Activated gamma-delta T cell treated with Interleukin-2 at 50 U/mL for 16 hours (primary cell): ENCODE results near the gene PBX3.

Experiments used
- DNase-seq: peaks from one replicate; pipeline ENCODE4 v3.0.0-alpha.2; 2020

PBX3 gene

DNA sequence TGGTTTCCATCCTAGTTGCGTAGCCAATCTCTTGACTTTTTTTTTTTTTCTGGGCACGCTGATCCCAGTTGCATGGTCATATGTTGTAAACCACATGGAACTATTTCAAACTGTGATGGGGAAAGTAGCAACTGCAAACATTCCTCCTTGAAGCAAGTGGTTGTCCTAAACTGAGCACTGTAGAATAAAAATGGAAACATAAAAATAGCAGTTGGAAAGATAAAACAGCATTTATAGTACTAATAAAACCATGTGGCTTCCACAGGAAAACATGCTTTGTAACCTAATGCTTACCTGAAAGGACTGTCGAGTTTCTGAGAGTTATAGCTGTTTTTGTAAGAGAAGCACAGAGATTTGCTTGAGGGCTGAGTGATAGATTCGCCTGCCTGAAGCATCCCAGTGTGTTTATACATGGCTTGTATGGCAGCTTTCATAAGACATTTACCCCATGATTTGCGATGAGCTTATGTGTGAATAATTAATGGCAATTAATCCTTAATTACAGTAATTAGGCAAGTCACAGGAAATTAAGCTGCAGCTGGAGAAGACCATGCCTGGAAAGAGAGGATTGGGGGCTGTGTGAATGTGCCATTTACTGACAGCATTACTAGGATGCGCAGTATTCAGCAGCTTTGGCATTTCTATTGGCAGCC, 136.5 kb downstream of the PBX3 start:
- no peak for DNase-seq

DNA sequence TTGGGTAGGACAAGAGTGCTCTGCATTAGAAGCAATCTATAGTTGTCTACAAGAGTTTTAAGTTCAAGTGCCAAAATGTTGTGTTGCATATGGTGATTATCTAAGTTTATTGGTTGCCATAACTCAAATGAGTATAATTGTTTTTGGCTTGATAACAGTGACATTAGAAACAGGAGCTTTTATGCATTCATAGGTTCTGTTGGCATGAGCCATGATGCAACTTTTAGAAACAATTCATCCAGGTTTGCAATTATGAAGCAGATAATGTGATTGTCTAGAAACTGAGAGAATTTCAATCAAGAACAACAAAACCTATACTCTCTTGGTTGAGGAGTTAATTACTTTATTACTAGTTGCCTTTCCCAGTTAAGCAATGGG, 137.0 kb downstream of the PBX3 start:
- DNase-seq, result no peak

DNA sequence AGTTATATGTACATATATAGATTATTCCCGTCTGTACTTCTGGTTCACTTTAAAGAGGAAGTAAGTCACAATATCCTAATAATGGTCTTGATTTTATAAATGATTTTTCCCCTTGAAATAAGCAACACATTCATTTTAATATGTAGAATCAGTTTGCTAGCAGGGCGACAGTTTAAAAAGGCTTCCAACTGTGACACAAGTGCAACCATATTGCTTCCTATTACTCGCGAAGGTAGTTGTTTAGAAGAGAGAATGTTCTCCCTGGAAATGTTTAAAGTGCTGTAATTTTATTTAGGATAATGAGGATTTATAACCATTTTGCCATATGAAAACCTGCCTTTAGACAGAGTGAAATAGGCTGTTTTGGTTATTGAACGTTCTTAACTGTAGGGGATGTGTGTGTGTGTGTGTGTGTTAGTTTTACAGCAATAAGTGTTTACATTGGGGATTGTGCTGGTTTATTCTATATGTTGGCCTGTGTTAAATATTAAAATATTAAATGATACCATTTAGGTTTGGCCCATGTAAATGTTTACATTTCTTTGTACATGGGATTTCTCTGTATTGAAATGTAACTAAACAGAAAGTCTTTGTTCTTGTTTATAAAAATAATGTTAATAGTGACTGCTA, 138.3 kb downstream of the PBX3 start:
- no peak for DNase-seq

GRCh38 chr9:125886365-125886764, 139.2 kb downstream of the PBX3 start:
- no peak for DNase-seq

DNA sequence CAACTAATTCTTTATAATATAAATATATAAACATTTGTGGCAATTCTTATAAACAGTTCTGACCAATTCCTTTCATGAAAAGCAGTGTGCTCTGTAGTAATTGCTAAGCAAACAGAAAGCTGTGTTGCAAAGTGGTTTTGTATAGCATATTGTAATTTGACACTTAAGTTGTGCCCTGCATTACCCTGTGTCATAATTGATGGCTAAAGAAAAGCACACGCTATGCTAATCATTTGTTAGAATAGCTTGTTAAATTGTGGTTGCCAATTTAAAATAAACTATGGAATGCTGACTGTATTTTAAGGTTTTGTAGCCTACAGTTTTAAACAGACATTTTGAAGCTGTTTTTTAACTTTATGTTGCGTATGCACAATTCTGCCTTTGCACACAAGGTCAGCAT, 140.0 kb downstream of the PBX3 start:
- DNase-seq, result no peak

- no peak for DNase-seq
These were observed 141.0 kb downstream of the PBX3 start for GRCh38 chr9:125888211-125888610.

DNA sequence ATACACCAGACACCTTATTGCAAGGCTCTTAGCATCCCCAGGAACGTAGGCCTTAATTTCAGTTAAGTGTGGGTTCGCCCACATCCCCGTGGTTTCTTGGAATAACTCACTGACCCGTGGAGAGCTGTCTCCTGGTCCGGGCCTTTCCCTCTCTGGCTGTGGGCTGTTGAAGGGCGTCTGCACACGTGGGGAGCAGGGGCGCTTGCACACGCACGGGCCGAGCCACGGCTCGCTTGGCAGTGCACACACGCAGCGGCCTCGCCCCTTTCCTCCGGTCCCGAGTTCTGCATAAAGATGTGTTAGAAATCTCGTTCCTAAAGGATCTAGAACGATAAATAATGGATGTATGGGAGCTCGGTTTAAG, 141.9 kb downstream of the PBX3 start:
- no peak for DNase-seq

GRCh38 chr9:125889476-125890419, 142.6 kb downstream of the PBX3 start:
- peak; percentile 10 for DNase-seq

DNA sequence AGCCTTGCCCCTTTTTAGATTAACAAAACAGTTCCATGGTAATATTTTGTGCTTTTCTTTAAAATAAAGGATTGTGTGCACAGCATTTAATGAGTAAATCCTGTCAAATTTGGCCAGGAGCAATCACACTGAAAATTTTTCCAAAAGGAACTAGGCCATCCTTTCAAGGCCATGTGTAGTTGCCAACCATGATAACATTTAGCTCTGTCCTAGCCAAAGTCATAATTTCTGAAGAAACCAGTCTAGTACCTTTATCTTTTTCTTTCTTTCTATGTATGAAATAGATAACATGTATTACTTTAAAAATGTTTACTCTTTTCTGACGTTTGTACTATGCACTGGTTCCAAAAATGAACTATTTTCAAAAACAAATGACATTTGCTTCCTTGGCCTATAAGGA, 143.7 kb downstream of the PBX3 start:
- DNase-seq, result no peak

GRCh38 chr9:125893277-125893676, 146.1 kb downstream of the PBX3 start:
- no peak for DNase-seq

DNA sequence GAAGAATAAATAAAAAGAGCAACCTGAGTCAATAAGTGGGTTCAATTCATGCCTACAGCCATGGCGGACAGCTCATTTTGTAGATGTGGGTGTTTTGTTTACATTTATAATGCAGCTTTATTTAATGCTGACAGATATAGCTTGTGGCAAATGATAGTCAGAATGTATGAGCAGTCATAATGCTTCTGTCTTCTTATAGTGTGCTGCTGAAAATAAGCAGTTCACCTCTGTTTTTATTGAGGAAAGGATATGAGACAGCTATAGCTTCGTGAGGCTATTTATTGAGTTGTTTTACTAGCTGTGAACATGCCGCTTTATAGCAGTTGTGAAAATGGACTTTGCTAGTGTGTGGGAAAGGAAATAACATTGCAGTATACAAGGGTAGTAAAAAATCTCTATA, 147.4 kb downstream of the PBX3 start:
- no peak for DNase-seq

DNA sequence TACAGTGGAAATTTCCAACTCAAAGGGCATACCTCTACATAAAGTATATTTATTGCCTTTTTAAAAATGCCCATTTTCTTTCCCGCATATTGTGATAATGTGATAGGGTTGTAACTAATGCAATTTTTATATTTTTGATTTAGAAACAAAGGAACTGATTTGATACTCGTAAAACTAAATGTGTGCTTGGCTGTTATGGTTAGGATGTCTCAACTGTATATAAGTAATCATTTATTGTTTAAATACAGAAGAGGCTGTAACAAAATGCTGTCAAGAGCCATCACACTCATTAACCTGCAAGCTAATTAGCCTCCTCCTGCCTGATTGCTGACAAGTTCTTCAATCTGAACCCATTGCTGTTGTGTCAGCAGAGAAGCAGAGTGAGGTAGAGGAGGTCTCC, 149.2 kb downstream of the PBX3 start:
- DNase-seq, result no peak

DNA sequence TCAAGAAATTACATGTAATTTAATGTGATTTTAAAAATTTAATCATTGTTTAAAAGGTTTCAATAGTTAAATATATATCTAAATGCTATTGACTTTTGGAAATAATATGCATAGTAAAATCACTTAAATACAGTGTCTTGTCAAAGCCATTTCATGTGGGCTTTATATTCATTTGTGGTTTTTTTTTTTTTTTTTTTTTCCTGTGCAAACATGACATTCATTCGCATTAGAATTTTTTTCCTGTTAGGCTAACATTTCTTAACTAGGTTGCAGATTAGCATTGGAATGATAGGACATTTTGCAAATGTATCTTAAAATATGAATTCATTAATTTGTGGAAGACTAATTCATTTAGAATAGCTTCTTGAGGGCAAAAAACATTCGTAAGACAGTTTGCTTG, 149.8 kb downstream of the PBX3 start:
- no peak for DNase-seq

DNA sequence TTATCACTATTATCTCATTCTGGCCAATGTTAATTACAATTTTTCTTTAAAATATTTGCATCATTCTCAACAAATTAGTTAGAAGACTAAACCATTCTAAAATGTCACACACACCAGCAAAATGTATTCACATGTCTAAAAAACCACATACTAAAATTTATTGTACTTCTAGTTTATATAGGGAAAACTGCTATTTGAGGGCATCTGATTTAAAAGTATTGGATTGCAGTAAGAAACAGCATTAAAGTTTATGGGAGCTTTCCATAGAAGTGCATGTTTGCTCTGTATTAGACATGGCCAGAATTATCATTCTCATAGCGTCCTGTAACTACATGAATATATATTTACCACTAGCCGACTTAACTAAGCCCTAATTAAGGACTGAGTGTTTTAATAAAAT, 150.3 kb downstream of the PBX3 start:
- no peak for DNase-seq

DNA sequence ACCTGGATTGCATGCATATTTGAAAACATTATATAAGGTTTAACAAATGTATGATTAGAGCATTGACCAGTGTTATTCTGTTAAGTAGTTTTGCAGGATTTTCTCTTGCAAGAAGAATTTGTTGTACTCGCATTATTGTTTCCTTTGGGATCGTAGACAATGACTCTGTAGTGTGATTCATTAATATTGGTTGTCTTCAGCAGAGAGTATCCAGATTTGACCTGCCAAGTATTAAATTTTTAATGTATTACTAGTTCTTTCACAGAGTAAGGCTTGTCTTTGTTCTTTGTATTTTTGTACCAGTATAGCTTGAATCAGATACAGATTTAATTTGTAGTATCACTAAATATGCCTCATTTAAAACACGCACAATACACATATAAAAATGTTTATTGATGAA, 155.0 kb downstream of the PBX3 start:
- DNase-seq, result no peak

GRCh38 chr9:125902831-125903512, 155.8 kb downstream of the PBX3 start:
- no peak for DNase-seq

DNA sequence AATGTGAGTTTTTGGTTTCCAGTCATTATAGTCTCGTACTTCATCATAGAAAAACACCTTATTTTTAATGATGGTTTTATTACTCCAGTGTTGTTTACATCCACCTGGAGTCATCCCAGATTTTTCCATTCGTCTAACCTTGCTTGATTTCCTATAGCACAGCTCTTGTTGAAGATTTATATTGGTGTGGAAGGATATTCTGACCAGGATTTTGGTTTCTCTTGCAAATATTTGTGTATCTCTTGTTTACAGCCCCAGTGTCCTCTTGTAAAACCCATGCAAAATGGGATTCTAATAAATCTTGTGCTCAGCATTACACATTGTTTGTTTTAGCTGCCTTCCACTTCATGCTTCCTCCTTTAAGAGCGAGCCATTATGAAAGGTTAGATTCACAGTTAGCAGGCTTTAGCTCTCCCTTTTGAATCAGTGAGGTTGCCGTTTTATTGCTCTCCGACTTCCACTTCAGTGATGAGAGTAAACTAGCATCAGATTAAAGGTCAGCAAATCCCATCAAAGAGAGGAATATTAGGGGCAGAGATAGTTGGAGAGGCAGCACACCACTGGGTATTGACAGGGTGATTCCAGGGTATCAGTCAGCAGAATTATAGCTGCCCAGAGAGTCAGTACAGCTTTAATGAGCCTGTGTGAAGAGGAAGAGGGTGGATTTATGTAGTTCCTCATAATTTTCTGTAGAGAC, 157.1 kb downstream of the PBX3 start:
- no peak for DNase-seq

DNA sequence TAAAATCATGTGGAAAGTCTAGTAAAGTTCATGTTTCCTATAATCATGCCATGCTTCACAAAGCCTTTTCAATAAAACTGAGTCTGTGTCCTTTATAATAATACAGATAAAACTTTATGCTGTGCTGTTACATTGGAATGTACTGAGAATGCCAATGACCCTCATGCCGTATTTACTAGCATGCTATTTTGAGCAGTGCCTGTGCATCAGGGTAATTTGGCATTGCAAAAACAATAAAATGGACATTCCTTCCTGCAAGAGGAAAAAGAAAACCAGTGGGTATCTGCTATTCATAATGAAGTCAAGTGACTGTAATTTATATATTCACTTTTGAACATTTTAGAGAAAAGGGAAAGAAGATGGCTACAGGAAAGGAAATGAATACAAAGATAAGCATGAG, 159.0 kb downstream of the PBX3 start:
- DNase-seq, result no peak

- DNase-seq, result no peak
These were observed 159.7 kb downstream of the PBX3 start for GRCh38 chr9:125906893-125907292.

DNA sequence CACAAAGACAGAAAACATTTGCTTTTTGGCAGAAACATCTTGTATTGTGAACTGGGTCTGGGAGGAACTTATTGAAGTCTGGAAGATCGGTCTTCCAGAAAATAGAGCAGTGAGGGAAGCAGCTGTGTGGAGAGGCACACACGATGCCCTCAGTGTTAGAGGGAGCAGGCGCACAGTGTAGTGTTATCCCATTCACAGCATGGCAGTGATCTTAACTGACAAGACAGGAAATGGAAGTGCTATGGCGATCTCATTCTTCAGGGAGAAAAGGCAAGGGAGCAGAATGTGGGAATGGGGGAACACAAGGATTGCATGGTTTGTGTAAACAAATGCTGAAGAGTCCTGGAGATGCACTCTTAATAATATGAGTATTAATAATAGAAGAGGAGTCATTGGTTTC, 161.0 kb downstream of the PBX3 start:
- no peak for DNase-seq

GRCh38 chr9:125908966-125909365, 161.8 kb downstream of the PBX3 start:
- no peak for DNase-seq

DNA sequence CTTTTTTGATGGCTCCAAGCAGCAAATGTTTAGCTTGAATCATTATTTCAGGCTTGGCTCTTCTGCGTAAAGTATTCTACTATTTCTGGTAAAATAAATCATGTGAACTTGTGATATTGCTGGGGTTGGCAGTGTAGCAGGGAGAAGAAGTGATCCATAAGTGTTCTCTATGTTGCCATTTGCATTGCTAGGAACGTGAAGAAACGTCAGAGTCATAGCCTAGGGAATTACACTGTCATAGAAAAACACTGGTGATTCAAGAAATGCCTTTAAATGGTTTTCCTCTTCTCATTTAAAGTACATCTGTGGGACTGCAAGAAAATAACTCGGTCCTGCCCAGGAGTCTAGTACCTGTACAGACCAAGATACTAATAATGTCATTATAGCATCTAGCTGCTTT, 162.3 kb downstream of the PBX3 start:
- DNase-seq, result no peak

DNA sequence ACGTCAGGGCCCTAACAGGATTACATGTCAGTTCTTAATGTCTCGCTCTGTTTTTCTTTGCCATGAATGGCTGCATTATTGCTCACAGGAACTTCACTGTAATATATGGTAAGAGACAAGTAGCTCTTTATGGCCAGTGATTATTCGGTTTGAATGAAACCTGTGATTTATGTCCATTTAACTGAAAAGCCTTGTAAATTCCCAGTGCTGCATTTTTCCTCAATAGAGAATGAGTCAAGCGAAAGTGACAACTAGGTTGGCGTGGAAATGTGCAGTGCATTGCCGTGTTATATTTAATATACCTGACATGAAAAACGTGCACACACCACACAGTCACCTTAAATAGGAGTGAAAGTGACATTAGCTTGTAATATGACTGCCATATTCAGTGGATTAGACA, 163.1 kb downstream of the PBX3 start:
- no peak for DNase-seq
